Activated T-cell treated with anti-CD3 and anti-CD28 coated beads, Interleukin-2, amount 50 U/mL, for 24 hours (primary cell): ENCODE data around the gene AGPAT3.

Source experiments
- DNase-seq: peaks from one replicate; pipeline ENCODE4 v3.0.0-alpha.2; 2020
- H3K27ac Mint-ChIP-seq: 2 replicates; pipeline ENCODE4 v1.8.0; 2020; ENCODE audit warnings: mild to moderate bottlenecking, mixed read lengths
- H3K27me3 Mint-ChIP-seq: 2 replicates; pipeline ENCODE4 v1.8.0; 2020; ENCODE audit warnings: mixed read lengths
- H3K36me3 Mint-ChIP-seq: 2 replicates; pipeline ENCODE4 v1.8.0; 2020; ENCODE audit warnings: low read depth, mixed read lengths
- H3K4me1 Mint-ChIP-seq: 2 replicates; pipeline ENCODE4 v1.8.0; 2020; ENCODE audit warnings: low read depth, mixed read lengths
- H3K4me3 Mint-ChIP-seq: 2 replicates; pipeline ENCODE4 v1.8.0; 2020; ENCODE audit warnings: mild to moderate bottlenecking, moderate library complexity, mixed read lengths
- H3K9me3 Mint-ChIP-seq: 2 replicates; pipeline ENCODE4 v1.8.0; 2020; ENCODE audit warnings: mixed read lengths

The AGPAT3 gene

DNA sequence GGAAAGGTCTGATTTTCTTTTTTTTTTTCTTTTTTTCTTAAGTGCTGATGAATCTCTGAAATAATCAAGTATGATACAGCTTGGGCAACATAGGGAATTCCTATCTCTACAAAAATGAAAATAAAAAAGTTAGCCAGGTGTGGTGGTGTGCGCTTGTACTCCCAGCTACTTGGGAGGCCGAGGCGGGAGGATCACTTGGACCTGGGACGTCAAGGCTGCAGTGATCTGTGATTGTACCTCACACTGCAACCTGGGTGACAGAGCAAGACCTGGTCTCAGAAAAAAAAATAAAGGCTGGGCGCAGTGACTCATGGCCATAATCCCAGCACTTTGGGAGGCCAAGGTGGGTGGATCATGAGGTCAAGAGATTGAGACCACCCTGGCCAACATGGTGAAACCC is 153.1 kb downstream of the AGPAT3 start:
- no peaks in the 10 kb centered on the region for H3K9me3 Mint-ChIP-seq
- H3K4me3 Mint-ChIP-seq: no peak overlapping the region
- H3K4me1 Mint-ChIP-seq: peaks cover 89% of the 10 kb centered on the region
- H3K27ac Mint-ChIP-seq: peak overlapping the region; percentile 84
- H3K27me3 Mint-ChIP-seq: no peaks in the 10 kb centered on the region
- no peak for DNase-seq
- peaks cover 53% of the 10 kb centered on the region for H3K36me3 Mint-ChIP-seq

DNA sequence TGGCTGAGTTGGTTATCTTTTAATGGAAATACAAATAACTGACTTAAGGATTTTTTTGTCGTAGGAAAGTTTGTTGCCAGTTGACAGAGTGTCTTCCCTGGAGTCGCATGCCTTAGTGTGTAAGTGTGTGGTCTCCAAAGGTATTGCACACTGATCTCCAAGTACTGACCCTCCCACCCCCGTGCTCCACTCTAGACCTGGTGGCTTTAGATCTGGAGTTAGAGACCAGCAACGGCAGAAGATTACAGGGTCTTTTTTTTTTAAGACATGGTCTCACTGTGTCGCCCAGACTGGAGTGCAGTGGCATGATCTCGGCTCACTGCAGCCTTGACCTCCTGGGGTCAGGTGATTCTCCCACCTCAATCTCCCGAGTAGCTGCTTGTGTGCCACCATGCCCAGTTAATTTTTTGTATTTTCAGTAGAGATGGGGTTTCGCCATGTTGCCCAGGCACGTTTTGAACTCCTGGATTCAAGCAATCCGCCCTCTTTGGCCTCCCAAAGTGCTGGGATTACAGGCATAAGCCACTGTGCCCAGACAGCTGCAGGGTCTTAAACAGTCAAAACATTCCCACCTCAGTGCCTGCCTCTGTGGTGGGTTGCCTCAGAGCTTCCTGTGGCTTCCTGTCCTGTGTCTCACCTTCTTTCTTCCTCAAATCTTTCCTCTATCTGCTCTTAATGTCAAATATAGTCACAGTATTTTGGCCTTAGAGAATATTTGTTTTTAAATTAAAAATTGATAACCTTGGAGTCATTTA is 154.0 kb downstream of the AGPAT3 start:
- H3K36me3 Mint-ChIP-seq: peaks cover 53% of the 10 kb centered on the region

DNA sequence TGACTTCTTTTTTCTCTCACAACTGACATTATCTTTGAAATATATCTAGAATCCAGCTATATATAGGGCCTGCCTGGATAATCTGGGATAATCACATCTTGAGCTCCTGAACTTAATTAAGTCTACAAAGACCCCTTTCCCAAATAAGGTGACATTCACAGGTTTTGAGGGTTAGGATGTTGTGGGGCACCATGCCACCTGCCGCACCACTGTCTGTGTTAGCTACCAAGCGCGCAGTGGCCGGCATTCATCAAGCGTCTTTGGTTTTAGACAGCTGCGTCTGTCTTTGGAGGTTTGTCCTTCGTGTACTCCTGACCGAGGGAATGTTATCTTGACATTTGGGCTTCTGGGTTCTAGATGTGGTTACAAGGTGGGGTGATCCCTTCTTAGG is 154.5 kb downstream of the AGPAT3 start:
- H3K9me3 Mint-ChIP-seq: no peaks in the 10 kb centered on the region
- H3K4me1 Mint-ChIP-seq: peaks cover 88% of the 10 kb centered on the region
- DNase-seq: peak; percentile 20
- no peak overlapping the region for H3K4me3 Mint-ChIP-seq
- no peaks in the 10 kb centered on the region for H3K27me3 Mint-ChIP-seq
- H3K27ac Mint-ChIP-seq: peak overlapping the region; percentile 84
- H3K36me3 Mint-ChIP-seq: peaks cover 50% of the 10 kb centered on the region

More for the DNA sequence above, 154.0 kb downstream of the AGPAT3 start:
- peak; percentile 28 for DNase-seq
- Mint-ChIP-seq H3K27ac (peak overlapping the region; percentile 84), H3K9me3 (no peaks in the 10 kb centered on the region), H3K4me1 (peaks cover 89% of the 10 kb centered on the region), H3K27me3 (no peaks in the 10 kb centered on the region), H3K4me3 (peak overlapping the region; percentile 27)

DNA sequence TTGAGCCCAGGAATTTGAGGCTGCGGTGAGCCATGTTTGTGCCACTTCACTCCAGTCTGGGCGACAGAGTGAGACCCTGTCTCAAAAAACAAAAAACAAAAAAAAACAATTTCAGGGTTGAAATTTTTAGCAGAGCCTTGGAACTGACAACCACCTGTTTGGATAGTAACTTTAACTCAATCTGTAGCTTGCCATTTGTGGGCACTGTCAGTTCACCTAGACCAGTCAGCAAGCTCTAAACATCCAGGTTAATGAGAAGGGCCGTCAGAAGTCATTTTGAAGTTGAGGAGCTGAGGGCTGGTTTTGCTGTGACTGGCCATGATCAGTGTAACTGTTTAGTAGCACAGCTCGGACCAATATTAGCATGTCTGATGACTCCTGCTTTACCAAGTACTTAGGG is 155.5 kb downstream of the AGPAT3 start:
- H3K4me3 Mint-ChIP-seq: no peak overlapping the region
- H3K27ac Mint-ChIP-seq: peak overlapping the region; percentile 84
- no peaks in the 10 kb centered on the region for H3K27me3 Mint-ChIP-seq
- peaks cover 89% of the 10 kb centered on the region for H3K4me1 Mint-ChIP-seq
- no peaks in the 10 kb centered on the region for H3K9me3 Mint-ChIP-seq
- DNase-seq: peak; percentile 5
- peaks cover 45% of the 10 kb centered on the region for H3K36me3 Mint-ChIP-seq

DNA sequence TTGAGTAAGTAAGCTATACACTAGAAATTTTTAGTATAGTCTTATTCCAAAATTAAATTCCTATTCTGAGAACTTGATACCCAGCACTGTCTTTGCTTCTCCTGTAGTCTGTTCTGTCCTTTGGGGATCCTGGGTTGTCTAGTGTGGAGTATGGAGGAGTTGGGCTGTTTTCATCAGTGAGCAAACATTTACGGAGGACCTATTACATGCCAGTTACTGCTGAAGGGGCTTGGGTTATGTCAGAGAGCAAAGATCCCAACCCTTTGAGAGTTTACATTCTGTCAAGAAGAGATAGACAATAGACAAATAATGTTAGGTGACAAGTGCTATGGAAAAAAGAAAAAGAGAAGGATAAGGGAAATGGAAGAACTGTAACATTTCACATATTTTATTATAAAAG is 156.0 kb downstream of the AGPAT3 start:
- H3K27me3 Mint-ChIP-seq: no peaks in the 10 kb centered on the region
- H3K9me3 Mint-ChIP-seq: no peaks in the 10 kb centered on the region
- peaks cover 43% of the 10 kb centered on the region for H3K36me3 Mint-ChIP-seq
- no peak for DNase-seq
- peak overlapping the region; percentile 63 for H3K27ac Mint-ChIP-seq
- H3K4me3 Mint-ChIP-seq: no peak overlapping the region
- peaks cover 89% of the 10 kb centered on the region for H3K4me1 Mint-ChIP-seq

DNA sequence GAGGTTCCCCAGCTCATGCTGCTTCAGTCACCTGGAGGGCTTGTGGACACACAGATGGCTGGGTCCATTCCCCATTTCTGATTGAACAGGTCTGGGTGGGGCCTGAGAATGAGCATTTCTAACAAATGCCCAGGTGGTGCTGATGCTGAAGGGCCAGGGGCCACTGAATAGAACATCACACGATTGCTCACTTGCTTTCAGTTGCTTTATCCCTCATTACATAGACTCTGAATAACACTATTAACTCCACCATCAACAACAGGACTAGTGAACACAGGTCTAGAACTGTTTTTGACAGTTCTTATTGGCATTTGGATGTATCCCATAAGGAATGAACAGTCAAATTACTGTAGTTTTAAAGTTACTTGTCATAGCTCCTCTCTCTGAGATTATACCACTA is 159.2 kb downstream of the AGPAT3 start:
- Mint-ChIP-seq H3K9me3 (no peaks in the 10 kb centered on the region), H3K27me3 (no peaks in the 10 kb centered on the region), H3K27ac (peak overlapping the region; percentile 80), H3K4me3 (no peak overlapping the region), H3K36me3 (peaks cover 44% of the 10 kb centered on the region), H3K4me1 (peaks cover 89% of the 10 kb centered on the region)
- DNase-seq: peak; percentile 25

DNA sequence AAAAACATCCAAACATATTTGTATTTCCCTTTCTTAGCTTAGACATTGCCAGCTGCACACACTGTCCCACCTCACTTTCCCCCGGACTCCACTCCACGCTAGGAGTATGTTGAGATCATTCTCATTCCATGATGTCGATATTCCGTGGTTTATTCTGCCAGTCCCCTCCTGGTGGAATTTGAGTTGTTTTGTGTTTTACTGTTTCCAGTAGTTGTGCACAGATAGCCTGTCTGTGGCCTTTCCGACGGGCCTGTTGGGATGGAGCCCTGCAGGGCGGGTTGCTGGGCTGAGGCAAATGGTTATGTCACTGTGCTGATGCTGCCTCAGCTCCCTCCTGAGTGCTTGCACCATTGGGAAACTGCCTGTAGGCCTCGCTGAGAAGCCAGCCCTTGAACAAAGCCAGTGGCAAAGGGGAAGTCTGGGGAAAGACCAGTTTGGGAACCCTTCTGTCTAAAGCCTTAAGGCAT is 159.9 kb downstream of the AGPAT3 start:
- H3K36me3 Mint-ChIP-seq: peaks cover 41% of the 10 kb centered on the region
- peaks cover 89% of the 10 kb centered on the region for H3K4me1 Mint-ChIP-seq
- H3K9me3 Mint-ChIP-seq: no peaks in the 10 kb centered on the region
- H3K27ac Mint-ChIP-seq: peak overlapping the region; percentile 89
- peak overlapping the region; percentile 26 for H3K4me3 Mint-ChIP-seq
- peak; percentile 25 for DNase-seq
- no peaks in the 10 kb centered on the region for H3K27me3 Mint-ChIP-seq

DNA sequence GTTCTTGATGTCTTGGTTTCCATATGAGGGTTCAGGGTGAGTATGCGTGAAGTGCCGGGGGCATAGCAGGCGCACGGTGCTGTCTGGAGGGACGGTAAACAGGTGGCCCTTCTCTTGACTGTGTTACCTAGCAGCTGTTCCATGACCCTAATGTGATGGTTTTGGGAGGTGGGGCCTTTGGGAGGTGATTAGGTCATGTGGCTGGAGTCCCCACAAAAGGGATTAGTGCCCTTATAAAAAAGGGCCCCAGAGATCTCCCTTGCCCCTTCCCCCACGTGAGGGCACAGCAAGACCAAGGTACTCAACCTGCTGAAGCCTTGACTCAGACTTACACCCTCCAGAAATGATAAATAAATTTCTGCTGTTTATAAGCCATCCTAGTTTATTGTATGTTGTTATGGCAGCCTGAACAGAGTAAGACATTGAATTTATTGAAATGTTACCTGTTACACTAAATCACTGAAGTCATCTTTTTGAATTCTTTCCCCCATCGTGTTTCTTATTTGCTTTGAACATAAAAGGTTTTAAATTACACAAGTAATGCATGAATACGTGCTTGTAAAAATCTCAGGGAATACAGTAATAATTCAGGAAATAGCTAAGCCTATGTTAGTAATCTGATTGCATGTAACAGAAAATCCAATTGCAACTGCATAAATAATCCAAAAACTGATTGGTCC is 162.7 kb downstream of the AGPAT3 start:
- Mint-ChIP-seq H3K27ac (peak overlapping the region; percentile 47), H3K4me3 (no peak overlapping the region), H3K27me3 (no peaks in the 10 kb centered on the region), H3K36me3 (peaks cover 61% of the 10 kb centered on the region), H3K4me1 (peaks cover 79% of the 10 kb centered on the region), H3K9me3 (no peaks in the 10 kb centered on the region)
- DNase-seq: peak; percentile 11

DNA sequence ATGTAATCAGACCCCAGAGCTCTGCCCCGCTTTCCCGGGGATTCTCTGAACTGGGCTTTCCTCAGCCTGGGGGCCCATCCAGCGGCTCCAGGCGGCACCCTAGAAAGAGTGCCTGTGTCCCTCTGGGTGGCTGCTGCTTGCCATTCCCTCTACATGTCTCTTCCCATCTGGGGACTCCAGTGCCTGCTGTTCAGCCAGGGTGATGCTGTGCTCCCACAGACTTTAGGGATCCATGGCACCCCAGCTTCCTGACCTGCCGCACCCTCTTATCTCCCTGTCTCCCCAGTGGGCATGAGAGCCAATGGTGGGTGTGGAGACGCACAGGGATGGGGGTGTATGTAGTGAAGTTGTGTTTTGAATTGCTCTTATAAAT is 163.2 kb downstream of the AGPAT3 start:
- H3K4me1 Mint-ChIP-seq: peaks cover 75% of the 10 kb centered on the region
- H3K27me3 Mint-ChIP-seq: no peaks in the 10 kb centered on the region
- peak; percentile 22 for DNase-seq
- H3K36me3 Mint-ChIP-seq: peaks cover 64% of the 10 kb centered on the region
- H3K27ac Mint-ChIP-seq: peak overlapping the region; percentile 31
- H3K4me3 Mint-ChIP-seq: no peak overlapping the region
- no peaks in the 10 kb centered on the region for H3K9me3 Mint-ChIP-seq

DNA sequence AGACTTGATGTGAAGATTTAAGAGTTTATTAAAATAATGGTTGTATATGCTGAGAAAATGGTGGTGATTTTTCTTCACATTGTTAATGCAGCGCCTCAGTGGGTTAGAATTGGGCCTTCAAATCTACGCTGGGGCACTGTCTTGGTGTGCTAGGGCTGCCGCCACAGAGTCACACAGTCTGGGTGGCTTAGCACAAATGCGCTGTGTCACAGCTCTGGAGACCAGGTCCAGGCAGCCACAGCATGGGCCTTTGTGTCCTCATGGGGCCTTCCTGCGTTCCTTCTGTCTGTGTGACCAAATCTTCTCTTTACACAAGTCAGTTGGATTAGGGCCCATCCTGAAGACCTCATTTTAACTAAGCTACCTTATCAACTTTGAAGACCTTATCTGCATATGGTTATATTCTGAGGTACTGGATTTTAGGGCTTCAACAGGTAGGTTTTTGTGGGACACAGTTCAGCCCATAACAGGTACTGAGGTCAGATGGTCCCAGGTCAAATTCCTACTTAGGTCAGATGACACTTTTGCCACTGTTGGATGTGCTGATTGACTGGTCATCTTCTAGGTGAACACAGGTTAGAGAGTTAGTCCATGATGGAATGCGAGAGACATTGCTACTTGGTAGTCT is 164.6 kb downstream of the AGPAT3 start:
- H3K9me3 Mint-ChIP-seq: no peaks in the 10 kb centered on the region
- no peak overlapping the region for H3K4me3 Mint-ChIP-seq
- H3K27ac Mint-ChIP-seq: peak overlapping the region; percentile 64
- H3K4me1 Mint-ChIP-seq: peaks cover 63% of the 10 kb centered on the region
- H3K36me3 Mint-ChIP-seq: peaks cover 65% of the 10 kb centered on the region
- DNase-seq: peak; percentile 8
- no peaks in the 10 kb centered on the region for H3K27me3 Mint-ChIP-seq

DNA sequence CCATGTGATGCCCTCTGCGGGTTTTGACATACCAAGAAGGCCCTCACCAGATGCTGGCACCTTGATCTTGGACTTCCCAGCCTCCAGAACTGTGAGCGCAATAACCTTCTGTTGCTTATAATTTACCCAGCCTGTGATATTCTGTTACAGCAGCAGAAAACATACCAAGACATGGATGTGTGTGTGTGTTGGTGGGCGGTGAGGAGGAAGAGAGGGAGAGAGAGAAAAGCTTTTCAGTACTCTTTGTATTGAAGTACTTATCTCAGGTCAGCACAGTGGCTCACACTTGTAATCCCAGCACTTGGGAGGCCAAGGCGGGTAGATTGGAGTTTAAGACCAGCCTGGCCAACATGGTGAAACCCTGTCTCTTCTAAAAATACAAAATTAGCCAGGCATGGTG is 170.2 kb downstream of the AGPAT3 start:
- Mint-ChIP-seq H3K27me3 (no peaks in the 10 kb centered on the region), H3K36me3 (peaks cover 93% of the 10 kb centered on the region)

More for the DNA sequence above, 170.2 kb downstream of the AGPAT3 start:
- peaks cover 14% of the 10 kb centered on the region for H3K4me1 Mint-ChIP-seq
- no peaks in the 10 kb centered on the region for H3K9me3 Mint-ChIP-seq
- peak overlapping the region; percentile 18 for H3K27ac Mint-ChIP-seq
- no peak for DNase-seq
- H3K4me3 Mint-ChIP-seq: no peak overlapping the region
